ENCODE measurements around the gene KLRG1. TPM values are rescaled to one million over a fixed set of nuclear protein-coding genes. Genes with fewer than 3 reads are reported as not detected.

Gene KLRG1
- total RNA-seq = 1 to 10 TPM in 2 of 4 donors, under 1 TPM in 1, not detected in 1; 0.26 to 5.1 (median 1.5) TPM

- no peak within 1 kb of the TSS for H3K27ac ChIP-seq
- no peak within 1 kb of the TSS for H3K4me3 ChIP-seq
- no peaks in the 10 kb centered on the region for H3K36me3 ChIP-seq
- no peaks in the 10 kb centered on the region for H3K4me1 ChIP-seq
- intact Hi-C loops (cut with DNase I; ENCODE audit: low total_unique reads) = no loop called here
- TF ChIP-seq POLR2A (IDR thresholded peaks at IDR 0.05) (no peak), CTCF (IDR thresholded peaks at IDR 0.05) (no peak)
- no peak for DNase-seq
- H3K27me3 ChIP-seq = no peaks in the 10 kb centered on the region
- no peaks in the 10 kb centered on the region for H3K9me3 ChIP-seq
Measured at GRCh38 chr12:8989413-8989812, at the start of gene KLRG1. Gene KLRG1, plus strand, starts transcription at chr12:8989546. Its CDS starts 90 bp downstream, at chr12:8989636.

GRCh38 chr12:8941691-8942478 lies 47.5 kb upstream of the KLRG1 start:
- intact Hi-C loops (cut with DNase I; ENCODE audit: low total_unique reads) = no loop called here
- Histone ChIP-seq H3K4me1 (no peaks in the 10 kb centered on the region), H3K27ac (no peak overlapping the region), H3K9me3 (no peaks in the 10 kb centered on the region), H3K4me3 (no peak overlapping the region), H3K27me3 (no peaks in the 10 kb centered on the region), H3K36me3 (no peaks in the 10 kb centered on the region)
- TF ChIP-seq POLR2A (IDR thresholded peaks at IDR 0.05) (no peak), CTCF (IDR thresholded peaks at IDR 0.05) (no peak)
- no peak for DNase-seq

- Histone ChIP-seq H3K36me3 (no peaks in the 10 kb centered on the region), H3K9me3 (no peaks in the 10 kb centered on the region), H3K4me3 (no peak overlapping the region), H3K4me1 (peaks cover 0 to 10% of the 10 kb centered on the region in 2 donors), H3K27ac (no peak overlapping the region), H3K27me3 (no peaks in the 10 kb centered on the region)
- TF ChIP-seq CTCF (IDR thresholded peaks at IDR 0.05) (no peak), POLR2A (IDR thresholded peaks at IDR 0.05) (no peak)
- no peak for DNase-seq
- intact Hi-C loops (cut with DNase I; ENCODE audit: low total_unique reads) = no loop called here
Measured at GRCh38 chr12:8943565-8944186, 45.7 kb upstream of the KLRG1 start.

GRCh38 chr12:8946733-8947132 lies 42.6 kb upstream of the KLRG1 start:
- no peak for TF ChIP-seq CTCF (IDR thresholded peaks at IDR 0.05)
- TF ChIP-seq POLR2A (IDR thresholded peaks at IDR 0.05) = no peak
- Histone ChIP-seq H3K4me3 (no peak overlapping the region), H3K4me1 (peaks cover 0 to 10% of the 10 kb centered on the region in 2 donors), H3K27ac (no peak overlapping the region), H3K36me3 (no peaks in the 10 kb centered on the region), H3K9me3 (no peaks in the 10 kb centered on the region), H3K27me3 (no peaks in the 10 kb centered on the region)
- intact Hi-C loops (cut with DNase I; ENCODE audit: low total_unique reads) = no loop called here
- no peak for DNase-seq

- H3K4me1 ChIP-seq = peaks cover 0 to 10% of the 10 kb centered on the region in 2 donors
- no peak overlapping the region for H3K4me3 ChIP-seq
- TF ChIP-seq POLR2A (IDR thresholded peaks at IDR 0.05) (no peak), CTCF (IDR thresholded peaks at IDR 0.05) (no peak)
- no peaks in the 10 kb centered on the region for H3K9me3 ChIP-seq
- intact Hi-C loops (cut with DNase I; ENCODE audit: low total_unique reads) = no loop called here
- DNase-seq = no peak
- H3K36me3 ChIP-seq = no peaks in the 10 kb centered on the region
- H3K27me3 ChIP-seq = no peaks in the 10 kb centered on the region
- no peak overlapping the region for H3K27ac ChIP-seq
Measured at GRCh38 chr12:8947737-8948136, 41.6 kb upstream of the KLRG1 start.
